B cell (primary cell): ENCODE results near the gene COL5A2. TPM values are rescaled to one million over a fixed set of nuclear protein-coding genes. Genes with fewer than 3 reads are reported as not detected.

ENCODE experiments used
- ATAC-seq: fragments of 200-7000 bp; cut with Tn5 transposase; one replicate; pipeline ENCODE4 v1.10.0; 2021; ENCODE audit warnings: low read depth, mild to moderate bottlenecking, moderate number of reproducible peaks, moderate library complexity
- CTCF ChIA-PET: fragments of 350-600 bp; sonication (Branson Sonifier 250); formaldehyde crosslinking; loops from one replicate; lab custom pipeline; 2021; ENCODE audit warnings: antibody characterized with exemption, inconsistent platforms; lab: Charles Lee
- POLR2A ChIA-PET: fragments of 350-600 bp; sonication (Branson Sonifier 250); formaldehyde crosslinking; loops from one replicate; lab custom pipeline; 2021; ENCODE audit warnings: antibody characterized with exemption; lab: Charles Lee
- DNase-seq: peaks from one replicate; pipeline ENCODE4 v3.0.0; 2013
- H2AFZ ChIP-seq: 2 replicates; pipeline ENCODE4 v1.6.1; 2012; ENCODE audit warnings: mild to moderate bottlenecking, low read depth, low read length; ENCODE audit not compliant: insufficient read depth, poor library complexity, severe bottlenecking
- H3K27ac ChIP-seq, 2 donors: 1 replicate in 1 of 2; 2 replicates in 1 of 2; pipeline ENCODE4 v1.5.1; 2012 to 2013; ENCODE audit warnings: low read length in 2 of 2, mild to moderate bottlenecking in 2 of 2, moderate library complexity in 1 of 2
- H3K27me3 ChIP-seq, 4 experiments: fragments of 200-600 bp in 1 of 4; sonication (generic) in 1 of 4; replicated peaks in 1 of 4; 1 replicate in 2 of 4; 2 replicates in 2 of 4; pipeline versions ENCODE4 v1.6.1 to v1.7.0; 2013 to 2016; ENCODE audit warnings: low read length in 3 of 4, mild to moderate bottlenecking in 2 of 4, mixed read lengths in 1 of 4, moderate library complexity in 1 of 4; ENCODE audit not compliant: insufficient read depth in 4 of 4, control insufficient read depth in 3 of 4; ENCODE audit errors: control extremely low read depth in 1 of 4
- H3K36me3 ChIP-seq, 2 experiments: replicated peaks in 1 of 2; 1 replicate in 1 of 2; 2 replicates in 1 of 2; pipeline versions ENCODE4 v1.6.1 to v1.7.1; 2013; ENCODE audit warnings: low read length in 1 of 2; ENCODE audit not compliant: insufficient read depth in 2 of 2, control insufficient read depth in 1 of 2; ENCODE audit errors: control extremely low read depth in 1 of 2, extremely low read depth in 1 of 2
- H3K4me1 ChIP-seq, 2 donors: fragments of 200-600 bp in 1 of 2; sonication (generic) in 1 of 2; 1 replicate in 1 of 2; 2 replicates in 1 of 2; pipeline versions ENCODE4 v1.5.1 to v1.6.1; 2013 to 2017; ENCODE audit warnings: low read length in 2 of 2; ENCODE audit not compliant: control insufficient read depth in 2 of 2, insufficient read depth in 2 of 2
- H3K4me2 ChIP-seq: replicated peaks from 2 replicates; pipeline ENCODE3; 2012; ENCODE audit warnings: mild to moderate bottlenecking, low read depth, low read length; ENCODE audit not compliant: poor library complexity, severe bottlenecking
- H3K4me3 ChIP-seq, 5 experiments: fragments of 200-600 bp in 1 of 5; sonication (generic) in 1 of 5; 1 replicate in 3 of 5; 2 replicates in 2 of 5; pipeline versions ENCODE4 v1.5.1 to v1.7.0; 2011 to 2016; ENCODE audit warnings: low read length in 4 of 5, mild to moderate bottlenecking in 4 of 5, low read depth in 2 of 5, control low read depth in 1 of 5, moderate library complexity in 1 of 5; ENCODE audit not compliant: insufficient read depth in 1 of 5; ENCODE audit errors: control extremely low read depth in 1 of 5, extremely low read depth in 1 of 5
- H3K79me2 ChIP-seq: fragments of 200-600 bp; sonication (generic); one replicate; pipeline ENCODE4 v1.6.0; 2016; ENCODE audit warnings: low read length; ENCODE audit not compliant: control insufficient read depth, insufficient read depth
- H3K9ac ChIP-seq: fragments of 200-600 bp; sonication (generic); 2 replicates; pipeline ENCODE4 v1.6.1; 2017; ENCODE audit warnings: mild to moderate bottlenecking, low read length, moderate library complexity
- H3K9me3 ChIP-seq, 3 donors: one replicate each; pipeline versions ENCODE4 v1.6.1 to v1.7.1; 2013; ENCODE audit warnings: low read length in 2 of 3; ENCODE audit not compliant: control insufficient read depth in 2 of 3, insufficient read depth in 1 of 3; ENCODE audit errors: control extremely low read depth in 1 of 3
- H4K20me1 ChIP-seq: 2 replicates; pipeline ENCODE4 v1.6.0; 2012; ENCODE audit warnings: mild to moderate bottlenecking, low read length; ENCODE audit not compliant: insufficient read depth, control insufficient read depth, poor library complexity, severe bottlenecking
- H3K27ac Mint-ChIP-seq: one replicate; pipeline ENCODE4 v1.8.0; 2021; ENCODE audit warnings: mixed read lengths
- H3K27me3 Mint-ChIP-seq: one replicate; pipeline ENCODE4 v1.8.0; 2021; ENCODE audit warnings: mixed read lengths
- H3K4me1 Mint-ChIP-seq: one replicate; pipeline ENCODE4 v1.8.0; 2021; ENCODE audit warnings: mixed read lengths
- H3K4me3 Mint-ChIP-seq: one replicate; pipeline ENCODE4 v1.8.0; 2021; ENCODE audit warnings: mixed read lengths
- H3K9me3 Mint-ChIP-seq: one replicate; pipeline ENCODE4 v1.8.0; 2022; ENCODE audit warnings: mixed read lengths; ENCODE audit not compliant: insufficient read depth
- CTCF ChIP-seq: fragments of 200-600 bp; IDR thresholded peaks from one replicate; pipeline ENCODE4 v1.8.0; 2022; ENCODE audit warnings: antibody characterized with exemption, mild to moderate bottlenecking
- EZH2 ChIP-seq: IDR thresholded peaks from 2 replicates; pipeline ENCODE4 v1.6.1; 2012; ENCODE audit warnings: borderline replicate concordance, low read depth, mild to moderate bottlenecking, moderate library complexity, low read length; ENCODE audit not compliant: insufficient read depth, poor library complexity, severe bottlenecking
- WGBS: methylation state at CpG from one replicate; pipeline ENCODE4 v1.1.5; 2013; ENCODE audit warnings: missing lambda C conversion rate; ENCODE audit not compliant: insufficient coverage; 5-methylcytosine and 5-hydroxymethylcytosine counted together
- intact Hi-C: fragments of 100-400 bp; cut with micrococcal nuclease; formaldehyde crosslinking; loops from one replicate; pipeline ENCODE4 v1.10.0; 2022
- polyA plus RNA-seq: library from polyadenylated mRNA; depleted of rRNA; stranded (reverse); fragments of >200 nt; gene quantifications from 2 replicates; pipeline ENCODE4 v1.2.3, GENCODE V29; 2012
- total RNA-seq, 2 donors: library from RNA; stranded (reverse); fragments of 120-200 nt in 1 of 2; gene quantifications; 1 replicate in 1 of 2; 2 replicates in 1 of 2; pipeline versions ENCODE4 v1.2.3 to v1.2.4, GENCODE V29; 2013 to 2022

The COL5A2 gene
- total and polyA plus RNA-seq, 2 donors (not counting 1 experiment from before 2014, with no cell fraction given) = 0.44 to 0.45 TPM

- H3K36me3 ChIP-seq = no peaks in the 10 kb centered on the region
- no peak overlapping the region for H3K4me3 ChIP-seq
- TF ChIP-seq CTCF (no peak), EZH2 (no peak)
- H3K4me2 ChIP-seq = no peak overlapping the region
- H3K27ac ChIP-seq = no peak overlapping the region
- H3K27me3 ChIP-seq = peaks cover 0 to 3% (median 0%) of the 10 kb centered on the region in 4 experiments
- Mint-ChIP-seq H3K27me3 (peaks cover 19% of the 10 kb centered on the region), H3K4me3 (no peak overlapping the region), H3K27ac (no peak overlapping the region), H3K9me3 (no peaks in the 10 kb centered on the region), H3K4me1 (no peaks in the 10 kb centered on the region)
- ChIA-PET POLR2A (no interaction called here), CTCF (no interaction called here)
- no peaks in the 10 kb centered on the region for H3K79me2 ChIP-seq
- H4K20me1 ChIP-seq = no peaks in the 10 kb centered on the region
- no peak overlapping the region for H3K9ac ChIP-seq
- no peak for DNase-seq
- H3K9me3 ChIP-seq = no peaks in the 10 kb centered on the region
- ATAC-seq = no peak
- intact Hi-C loops = no loop called here
- H3K4me1 ChIP-seq = no peaks in the 10 kb centered on the region
- no peak overlapping the region for H2AFZ ChIP-seq
These were observed 2.1 kb upstream of the COL5A2 start for GRCh38 chr2:189181706-189182105.

GRCh38 chr2:189178726-189179569 is 613 bp downstream of the COL5A2 start:
- intact Hi-C loops = no loop called here
- no peaks in the 10 kb centered on the region for H3K4me1 Mint-ChIP-seq
- no peaks in the 10 kb centered on the region for H3K9me3 Mint-ChIP-seq
- DNase-seq (no peak), ATAC-seq (no peak)
- Histone ChIP-seq H3K4me1 (no peaks in the 10 kb centered on the region), H4K20me1 (no peaks in the 10 kb centered on the region), H3K4me3 (no peak overlapping the region), H3K9ac (no peak overlapping the region), H2AFZ (no peak overlapping the region), H3K4me2 (no peak overlapping the region), H3K79me2 (no peaks in the 10 kb centered on the region), H3K27me3 (peaks cover 0 to 3% (median 0%) of the 10 kb centered on the region in 4 experiments), H3K27ac (no peak overlapping the region), H3K36me3 (no peaks in the 10 kb centered on the region), H3K9me3 (peaks cover 0 to 7% (median 0%) of the 10 kb centered on the region in 3 donors)
- no peak overlapping the region for H3K27ac Mint-ChIP-seq
- 5% methylated on average over 10 of the region's 14 CpGs for WGBS
- ChIA-PET POLR2A (no interaction called here), CTCF (interaction anchor here (1.2 kb wide), 1 partner anchor 84 kb away, joined by 3 read pairs; no protein-coding TSS in a partner anchor)
- TF ChIP-seq EZH2 = no peak
- TF ChIP-seq CTCF = no peak
- H3K4me3 Mint-ChIP-seq = no peak overlapping the region
- H3K27me3 Mint-ChIP-seq = peaks cover 19% of the 10 kb centered on the region
